Erythroblast (primary cell): Measurements from ENCODE around the gene RIN2.

Source experiments
- DNase-seq, 2 experiments: peaks; one replicate each; lab custom pipeline; 2025; lab: John Stamatoyannopoulos, UW
- GATA1 ChIP-seq: IDR thresholded peaks from 2 replicates; pipeline ENCODE4 v1.6.1; 2011; ENCODE audit warnings: low read depth, mild to moderate bottlenecking, control low read depth, low read length, moderate library complexity
- POLR2A ChIP-seq: IDR thresholded peaks from 2 replicates; pipeline ENCODE4 v1.6.1; 2011; ENCODE audit warnings: mild to moderate bottlenecking, low read length

The RIN2 gene, protein sequence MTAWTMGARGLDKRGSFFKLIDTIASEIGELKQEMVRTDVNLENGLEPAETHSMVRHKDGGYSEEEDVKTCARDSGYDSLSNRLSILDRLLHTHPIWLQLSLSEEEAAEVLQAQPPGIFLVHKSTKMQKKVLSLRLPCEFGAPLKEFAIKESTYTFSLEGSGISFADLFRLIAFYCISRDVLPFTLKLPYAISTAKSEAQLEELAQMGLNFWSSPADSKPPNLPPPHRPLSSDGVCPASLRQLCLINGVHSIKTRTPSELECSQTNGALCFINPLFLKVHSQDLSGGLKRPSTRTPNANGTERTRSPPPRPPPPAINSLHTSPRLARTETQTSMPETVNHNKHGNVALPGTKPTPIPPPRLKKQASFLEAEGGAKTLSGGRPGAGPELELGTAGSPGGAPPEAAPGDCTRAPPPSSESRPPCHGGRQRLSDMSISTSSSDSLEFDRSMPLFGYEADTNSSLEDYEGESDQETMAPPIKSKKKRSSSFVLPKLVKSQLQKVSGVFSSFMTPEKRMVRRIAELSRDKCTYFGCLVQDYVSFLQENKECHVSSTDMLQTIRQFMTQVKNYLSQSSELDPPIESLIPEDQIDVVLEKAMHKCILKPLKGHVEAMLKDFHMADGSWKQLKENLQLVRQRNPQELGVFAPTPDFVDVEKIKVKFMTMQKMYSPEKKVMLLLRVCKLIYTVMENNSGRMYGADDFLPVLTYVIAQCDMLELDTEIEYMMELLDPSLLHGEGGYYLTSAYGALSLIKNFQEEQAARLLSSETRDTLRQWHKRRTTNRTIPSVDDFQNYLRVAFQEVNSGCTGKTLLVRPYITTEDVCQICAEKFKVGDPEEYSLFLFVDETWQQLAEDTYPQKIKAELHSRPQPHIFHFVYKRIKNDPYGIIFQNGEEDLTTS

DNA sequence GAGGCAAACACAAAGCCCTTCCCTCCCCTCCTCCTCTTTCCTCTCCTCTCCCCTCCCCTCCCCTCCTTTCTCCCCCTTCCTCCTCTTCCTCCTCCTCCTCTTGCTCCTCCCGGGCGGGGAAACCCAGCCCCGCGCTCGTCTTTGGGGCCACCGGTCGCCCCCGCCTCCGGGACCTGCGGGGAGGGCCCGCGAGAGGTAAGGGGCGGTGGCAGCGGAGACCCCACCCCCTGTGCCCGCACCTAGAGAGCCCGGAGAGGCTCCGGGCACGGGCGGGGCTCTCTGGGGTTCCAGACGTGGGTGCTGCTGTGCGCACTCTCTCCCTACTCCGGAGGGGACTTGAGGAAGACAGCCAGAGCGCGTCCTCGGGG lies at the start of gene RIN2:
TSS of gene RIN2 (plus strand) at position 126 of the 368 bp plus-strand sequence. CDS start 131,344 bp downstream, outside the sequence.
- no peak for DNase-seq
- TF ChIP-seq POLR2A (no peak), GATA1 (no peak)

DNA sequence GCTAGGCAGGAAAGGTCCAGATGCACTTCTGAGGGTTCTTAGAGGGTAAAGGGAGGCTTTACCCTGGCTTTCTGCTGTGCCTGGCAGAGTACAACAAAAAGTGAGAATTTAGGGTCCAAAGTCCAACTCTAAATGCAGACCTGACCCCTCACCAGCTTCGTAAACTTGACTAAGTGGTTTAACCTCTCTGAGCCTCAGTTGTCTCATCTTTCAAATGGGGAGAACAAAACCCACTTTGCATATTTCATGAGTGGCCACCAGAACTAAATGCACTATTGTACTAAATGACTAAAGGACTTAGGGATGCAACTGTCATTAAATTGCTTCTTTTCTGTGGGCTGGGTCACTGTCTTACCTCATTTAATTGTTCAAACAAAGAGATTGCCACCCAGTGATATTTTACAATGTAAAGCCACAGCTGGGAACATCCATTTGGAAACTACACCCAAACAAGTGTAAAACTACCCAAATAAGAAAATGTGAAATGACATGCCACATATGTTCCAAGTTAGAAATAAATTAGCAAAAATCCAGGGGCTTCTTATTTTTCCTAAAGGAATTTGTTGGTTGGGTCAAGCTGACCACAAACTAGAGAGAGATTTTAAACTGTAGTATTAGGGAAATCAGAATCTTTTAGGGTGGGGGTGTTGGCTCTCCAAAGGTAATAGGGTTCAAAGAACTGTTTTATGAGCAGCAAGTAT lies 48.3 kb upstream of the RIN2 start:
- TF ChIP-seq POLR2A (no peak), GATA1 (no peak)
- DNase-seq: no peak

DNA sequence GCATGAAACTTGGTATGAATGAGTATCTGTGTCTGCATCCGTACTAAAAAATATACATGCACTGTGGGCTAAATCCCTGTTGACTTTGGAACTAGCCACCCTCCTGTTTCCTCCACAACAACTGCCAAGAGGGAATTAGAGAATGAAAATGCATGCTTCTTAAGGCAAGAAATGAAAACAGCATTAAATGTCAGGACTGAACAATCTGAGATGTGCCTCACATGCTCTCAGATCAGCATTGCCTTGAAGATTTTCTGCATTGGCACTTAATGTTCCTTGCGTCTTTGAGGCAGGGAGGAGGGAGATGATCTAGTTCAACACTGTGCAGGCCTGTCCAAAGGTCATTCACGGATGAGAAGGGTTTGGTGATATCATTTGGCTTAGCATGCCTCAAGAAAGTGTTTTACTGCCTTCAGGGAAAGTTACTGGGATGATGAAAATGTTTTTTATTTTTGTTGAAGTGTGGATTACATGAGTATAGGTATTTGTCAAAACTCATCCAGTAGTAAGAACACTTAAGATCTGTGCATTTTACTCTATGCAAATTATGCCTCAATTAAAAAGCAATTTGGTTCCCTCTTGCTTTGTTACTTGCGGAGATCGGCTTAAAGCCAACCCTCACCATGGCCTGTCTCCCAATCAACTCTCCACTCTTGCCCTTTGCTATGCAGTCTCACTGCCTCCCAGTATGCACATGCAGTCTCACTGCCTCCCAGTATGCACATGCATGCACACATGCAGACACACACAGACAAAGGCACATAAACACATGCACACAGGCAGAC lies 47.5 kb upstream of the RIN2 start:
- no peak for DNase-seq
- no peak for TF ChIP-seq POLR2A
- no peak for TF ChIP-seq GATA1

DNA sequence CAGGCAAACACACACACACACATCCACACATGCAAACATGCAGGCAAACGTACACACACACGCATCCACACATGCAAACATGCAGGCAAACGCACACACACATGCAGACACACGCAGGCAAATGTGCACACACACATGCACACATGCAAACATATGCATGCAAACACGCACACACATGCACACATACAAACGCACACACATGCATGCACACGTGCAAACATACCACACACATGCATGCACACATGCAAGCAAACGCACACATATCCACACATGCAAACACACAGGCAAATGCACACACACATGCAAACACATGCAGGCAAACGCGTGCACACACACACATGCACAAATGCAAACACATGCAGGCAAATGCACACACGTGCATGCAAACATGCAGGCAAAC lies 46.9 kb upstream of the RIN2 start:
- peak in 1 of 2 experiments; percentile 4 for DNase-seq
- no peak for TF ChIP-seq POLR2A
- TF ChIP-seq GATA1: no peak

DNA sequence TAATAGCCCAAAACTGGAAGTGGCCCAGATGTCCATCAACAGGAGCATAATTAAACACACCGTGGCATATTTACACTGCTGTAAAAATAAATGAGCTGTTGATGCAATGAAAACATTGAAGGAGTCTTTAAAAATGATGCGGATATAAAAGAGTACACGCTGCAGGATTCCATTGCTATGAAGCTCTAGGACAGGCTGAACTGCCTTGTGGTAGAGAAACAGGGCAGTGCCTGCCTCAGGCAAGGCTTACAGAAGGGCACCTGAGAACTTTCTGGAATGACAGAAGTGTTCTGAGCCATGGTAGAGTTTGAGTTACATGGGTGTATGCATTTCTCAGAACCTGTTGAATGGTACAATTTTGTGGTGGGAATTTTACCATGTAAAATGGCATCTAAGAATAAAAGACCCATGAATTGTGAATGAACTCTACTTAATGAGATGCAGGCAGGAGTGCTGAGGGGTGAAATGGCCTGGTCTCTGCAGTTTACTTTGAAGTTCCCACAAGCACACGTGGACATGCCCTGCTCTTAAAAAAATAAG lies 45.3 kb upstream of the RIN2 start:
- no peak for DNase-seq
- TF ChIP-seq GATA1 (no peak), POLR2A (no peak)

DNA sequence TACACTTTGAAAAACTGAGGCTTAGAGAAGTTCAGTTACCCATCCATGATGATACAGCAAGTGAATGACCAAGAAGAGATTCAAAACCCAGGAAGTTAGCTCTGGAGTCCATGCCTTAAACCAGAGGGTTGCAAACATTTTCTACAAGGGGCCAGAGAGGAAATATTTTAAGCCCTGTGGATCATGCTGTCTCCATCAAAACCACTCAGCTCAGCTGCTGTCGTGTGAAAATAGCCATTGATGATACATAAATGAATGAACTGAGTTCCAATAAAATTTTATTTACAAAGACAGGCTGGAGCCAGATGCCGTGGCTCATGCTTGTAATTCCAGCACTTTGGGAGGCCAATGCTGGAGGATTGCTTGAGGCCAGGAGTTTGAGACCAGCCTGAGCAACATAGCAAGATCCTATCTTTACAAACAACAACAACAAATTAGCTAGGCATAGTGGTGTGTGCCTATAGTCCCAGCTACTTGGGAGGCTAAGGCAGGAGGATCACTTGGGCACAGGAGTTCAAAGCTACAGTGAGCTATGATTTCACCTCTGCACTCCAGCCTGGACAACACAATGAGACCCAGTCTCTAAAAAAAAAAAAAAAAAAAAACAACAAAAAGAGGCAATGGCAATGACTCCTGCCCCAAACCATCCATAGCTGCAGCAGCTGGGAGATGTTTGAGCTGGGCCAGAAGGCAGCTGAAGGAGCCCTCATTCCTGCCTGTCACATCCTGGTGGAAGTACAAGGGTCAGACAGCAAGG lies 44.1 kb upstream of the RIN2 start:
- TF ChIP-seq GATA1 (no peak), POLR2A (no peak)
- DNase-seq: no peak

DNA sequence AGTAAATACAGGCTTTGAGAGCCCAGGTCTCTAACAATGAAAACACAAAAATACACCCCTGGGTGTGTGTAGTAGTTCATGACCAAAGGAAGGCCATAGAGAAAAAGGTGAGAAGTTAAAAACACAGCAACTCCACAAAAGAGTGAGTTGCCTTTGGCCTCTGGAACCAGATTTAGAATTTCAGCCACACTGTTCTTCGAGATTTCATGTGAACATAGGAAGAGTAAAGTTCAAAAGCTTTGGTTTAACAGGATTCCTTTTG lies 43.5 kb upstream of the RIN2 start:
- TF ChIP-seq POLR2A (no peak), GATA1 (no peak)
- no peak for DNase-seq

DNA sequence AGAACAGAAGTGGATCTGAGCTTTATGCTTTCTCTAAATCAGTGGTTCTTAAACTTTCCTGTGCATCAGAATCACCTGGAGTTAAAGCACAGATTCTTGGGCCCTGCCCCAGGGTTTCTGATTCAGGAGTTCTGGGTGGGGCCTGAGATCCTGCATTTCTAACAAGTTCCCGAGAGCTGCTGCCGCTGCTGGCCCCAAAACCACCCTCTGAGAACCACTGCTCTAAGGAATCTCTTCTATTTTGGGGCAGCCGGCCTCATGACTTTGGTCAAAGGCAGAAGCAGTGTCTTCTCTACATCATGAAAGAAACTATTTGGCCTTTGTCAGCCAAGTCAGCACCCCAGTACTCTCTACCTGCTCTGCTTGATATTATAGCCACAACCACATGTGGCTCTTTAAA lies 42.1 kb upstream of the RIN2 start:
- no peak for DNase-seq
- TF ChIP-seq POLR2A (no peak), GATA1 (no peak)

DNA sequence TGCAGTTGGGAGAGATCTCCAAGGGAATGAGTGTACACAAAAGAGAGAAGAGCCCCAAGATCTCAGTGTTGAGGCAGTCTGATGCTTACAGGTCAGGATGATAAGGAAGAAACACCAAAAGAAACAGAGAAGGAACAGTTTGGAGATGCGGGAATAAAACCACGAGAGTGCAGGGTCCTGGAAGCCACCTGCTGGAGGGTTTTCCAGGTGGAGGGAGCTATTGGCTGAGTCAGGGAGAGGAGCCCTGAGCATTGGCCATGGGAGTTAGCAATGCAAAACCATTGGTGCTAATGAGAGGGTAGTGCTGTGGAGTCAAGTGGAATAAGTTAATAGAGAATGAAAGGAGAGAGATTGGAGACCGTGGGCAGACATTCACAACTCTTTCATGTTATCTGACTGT lies 39.2 kb upstream of the RIN2 start:
- no peak for DNase-seq
- TF ChIP-seq GATA1 (no peak), POLR2A (no peak)

DNA sequence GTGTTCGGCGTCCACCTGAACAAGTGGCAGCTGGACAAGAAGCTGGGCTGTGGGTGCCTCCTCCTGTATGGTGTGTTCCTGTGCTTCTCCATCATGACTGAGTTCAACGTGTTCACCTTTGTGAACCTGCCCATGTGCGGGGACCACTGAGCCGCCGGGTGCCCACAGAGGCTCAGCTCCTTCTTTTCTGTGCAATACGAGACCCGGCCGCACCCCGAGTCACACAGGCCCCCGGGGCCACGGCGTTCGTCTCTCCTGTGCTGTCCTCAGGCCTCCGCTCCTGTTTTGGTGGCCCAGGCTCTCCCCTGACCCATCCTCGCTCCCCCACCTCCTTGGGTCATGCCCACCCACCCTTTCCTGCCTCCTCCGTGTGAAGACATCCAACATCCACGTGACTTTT lies 37.1 kb upstream of the RIN2 start:
- DNase-seq: no peak
- no peak for TF ChIP-seq GATA1
- no peak for TF ChIP-seq POLR2A

DNA sequence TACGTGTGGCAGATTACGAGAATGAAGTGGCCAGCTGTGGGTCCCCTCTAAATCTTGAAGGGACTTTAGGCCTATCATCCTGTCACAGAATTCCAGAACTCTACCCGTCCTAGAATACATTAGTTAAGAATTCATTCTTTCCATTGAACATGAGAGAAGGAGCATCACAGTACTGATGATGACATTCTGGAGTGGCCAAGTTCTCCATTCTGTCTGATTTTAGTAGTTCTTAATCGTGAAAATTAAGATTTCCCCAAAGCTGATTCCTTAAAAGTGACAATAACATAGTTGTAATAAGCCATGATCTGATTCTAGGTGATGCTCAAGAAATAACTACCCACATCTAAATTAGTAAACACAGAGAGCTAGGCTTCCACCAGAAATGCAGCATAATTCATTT lies 35.0 kb upstream of the RIN2 start:
- no peak for DNase-seq
- TF ChIP-seq GATA1 (no peak), POLR2A (no peak)

DNA sequence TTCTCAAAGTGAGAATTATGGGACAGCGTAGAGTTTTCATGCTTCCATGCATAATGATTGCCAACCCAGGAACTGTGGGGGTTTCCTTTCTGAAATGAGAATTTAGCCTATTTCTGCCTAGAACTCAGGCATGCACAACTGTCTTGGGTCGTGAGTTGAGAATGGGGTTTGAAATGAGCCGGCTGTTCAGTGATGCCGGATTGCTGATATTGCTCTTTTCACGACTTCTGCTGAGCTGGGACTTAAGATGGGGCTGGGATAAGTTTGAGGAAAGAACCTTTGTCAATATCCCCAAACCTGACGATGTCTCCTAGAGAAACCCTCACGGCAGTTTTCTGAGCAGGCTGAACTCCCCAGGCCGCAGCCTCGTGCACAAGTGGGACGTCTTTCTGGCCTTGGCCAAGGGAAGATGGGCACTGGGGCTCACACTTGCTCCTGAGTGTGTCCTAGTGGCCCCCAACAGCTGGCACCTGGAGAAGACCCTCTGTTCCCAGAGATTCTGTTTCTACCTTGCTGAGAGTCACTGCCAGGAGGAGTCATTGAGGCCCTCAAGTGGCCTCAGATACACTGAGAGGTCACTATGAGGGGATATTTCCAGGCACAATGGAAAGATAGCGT lies 34.1 kb upstream of the RIN2 start:
- no peak for DNase-seq
- TF ChIP-seq POLR2A: no peak
- TF ChIP-seq GATA1: no peak

DNA sequence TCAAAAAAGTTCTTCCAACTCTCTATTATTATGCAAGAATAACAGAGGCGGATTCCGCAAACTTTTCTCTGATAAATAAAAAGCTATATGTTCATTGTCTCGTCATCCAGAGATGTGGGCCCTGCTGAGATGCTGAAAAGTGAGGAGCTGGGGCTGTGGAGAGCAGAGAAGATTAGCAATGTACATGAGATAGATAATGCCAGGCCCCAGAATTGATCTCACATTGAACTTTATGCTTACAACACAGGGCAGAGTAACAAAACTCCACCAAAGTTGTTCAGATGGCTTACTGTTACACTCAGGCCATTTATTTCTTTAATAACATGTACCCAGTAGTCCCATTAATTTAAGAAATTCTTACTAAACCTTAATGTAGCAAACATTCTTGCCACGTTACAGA lies 32.7 kb upstream of the RIN2 start:
- no peak for DNase-seq
- TF ChIP-seq GATA1 (no peak), POLR2A (no peak)
